ENCODE data around the gene CGA. TPM values are rescaled to one million over a fixed set of nuclear protein-coding genes. Genes with fewer than 3 reads are reported as not detected.

The CGA gene
- total RNA-seq, 1 experiment from 2014 or later, result not detected

- DNase-seq (ENCODE audit: unreplicated experiment), result no peak
- intact Hi-C loops (cut with micrococcal nuclease), result no loop called here
- CTCF ChIA-PET, result interaction anchor here (0.7 to 1.1 kb wide), 3 partner anchors 107 to 429 kb away, joined by 3 read pairs; no protein-coding TSS in a partner anchor
- H3K4me3 Mint-ChIP-seq (ENCODE audit: unreplicated experiment), result no peak overlapping the region
- H3K9me3 Mint-ChIP-seq (ENCODE audit: unreplicated experiment), result no peaks in the 10 kb centered on the region
- no peak overlapping the region for H3K27ac Mint-ChIP-seq (ENCODE audit: low read depth, unreplicated experiment)
- no TSS peak for BruUV-seq (replicated peaks)
- POLR2A ChIA-PET, result no interaction called here
- no peaks in the 10 kb centered on the region for H3K4me1 Mint-ChIP-seq (ENCODE audit: insufficient read depth, unreplicated experiment)
- no peaks in the 10 kb centered on the region for H3K27me3 Mint-ChIP-seq (ENCODE audit: insufficient read depth, unreplicated experiment)
- no peaks in the 10 kb centered on the region for H3K36me3 Mint-ChIP-seq (ENCODE audit: insufficient read depth, unreplicated experiment)
- TF ChIP-seq, protein P1, sequence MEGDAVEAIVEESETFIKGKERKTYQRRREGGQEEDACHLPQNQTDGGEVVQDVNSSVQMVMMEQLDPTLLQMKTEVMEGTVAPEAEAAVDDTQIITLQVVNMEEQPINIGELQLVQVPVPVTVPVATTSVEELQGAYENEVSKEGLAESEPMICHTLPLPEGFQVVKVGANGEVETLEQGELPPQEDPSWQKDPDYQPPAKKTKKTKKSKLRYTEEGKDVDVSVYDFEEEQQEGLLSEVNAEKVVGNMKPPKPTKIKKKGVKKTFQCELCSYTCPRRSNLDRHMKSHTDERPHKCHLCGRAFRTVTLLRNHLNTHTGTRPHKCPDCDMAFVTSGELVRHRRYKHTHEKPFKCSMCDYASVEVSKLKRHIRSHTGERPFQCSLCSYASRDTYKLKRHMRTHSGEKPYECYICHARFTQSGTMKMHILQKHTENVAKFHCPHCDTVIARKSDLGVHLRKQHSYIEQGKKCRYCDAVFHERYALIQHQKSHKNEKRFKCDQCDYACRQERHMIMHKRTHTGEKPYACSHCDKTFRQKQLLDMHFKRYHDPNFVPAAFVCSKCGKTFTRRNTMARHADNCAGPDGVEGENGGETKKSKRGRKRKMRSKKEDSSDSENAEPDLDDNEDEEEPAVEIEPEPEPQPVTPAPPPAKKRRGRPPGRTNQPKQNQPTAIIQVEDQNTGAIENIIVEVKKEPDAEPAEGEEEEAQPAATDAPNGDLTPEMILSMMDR (IDR thresholded peaks at IDR 0.05; ENCODE audit: unreplicated experiment), result no peak
These were observed 54.2 kb downstream of the CGA start for GRCh38 chr6:87040729-87041128.

Other genes with a start within 250 kb of the CGA start
- not detected in 2 replicates for gene HTR1E, start 157.6 kb downstream of the CGA start, total RNA-seq (2022)
- 17.1 and 24.4 TPM in 2 replicates for gene ZNF292, start 60.5 kb upstream of the CGA start, total RNA-seq (2022)
- gene SMIM8, start 227.5 kb upstream of the CGA start, total RNA-seq (2022), result 3.2 and 3.7 TPM in 2 replicates
- not detected in 2 replicates for gene GJB7, start 234.2 kb upstream of the CGA start, total RNA-seq (2022)
- 1.0 and 2.6 TPM in 2 replicates for gene C6orf163, start 249.7 kb upstream of the CGA start, total RNA-seq (2022)